Stromal cell of bone marrow (primary cell): ENCODE measurements around the gene BTNL8.

Source experiments
- DNase-seq: peaks from one replicate; pipeline ENCODE4 v3.0.0-alpha.2; 2012; ENCODE audit warnings: low read depth

Gene BTNL8

GRCh38 chr5:180959661-180960060 lies 60.7 kb downstream of the BTNL8 start:
- no peak for DNase-seq

DNA sequence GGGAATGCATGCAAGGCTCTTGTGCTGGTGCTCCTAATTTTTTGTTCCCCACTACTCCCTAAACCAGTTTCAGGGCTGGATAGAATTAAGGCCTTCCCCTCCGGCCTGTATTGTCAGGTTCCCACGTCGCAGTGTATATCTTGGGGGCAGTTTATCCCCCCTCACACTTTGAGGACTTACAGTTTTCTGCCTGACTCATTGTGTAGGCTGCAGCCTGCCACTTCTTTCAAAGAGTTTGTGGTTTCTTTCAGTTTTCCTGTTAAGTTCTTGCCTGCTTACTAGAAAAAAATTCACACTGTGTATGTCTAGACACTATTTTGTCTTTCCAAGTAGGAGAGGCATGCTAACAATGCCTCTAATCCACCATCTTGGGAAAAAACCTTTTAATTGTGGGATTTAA lies 61.2 kb downstream of the BTNL8 start:
- DNase-seq = no peak

DNA sequence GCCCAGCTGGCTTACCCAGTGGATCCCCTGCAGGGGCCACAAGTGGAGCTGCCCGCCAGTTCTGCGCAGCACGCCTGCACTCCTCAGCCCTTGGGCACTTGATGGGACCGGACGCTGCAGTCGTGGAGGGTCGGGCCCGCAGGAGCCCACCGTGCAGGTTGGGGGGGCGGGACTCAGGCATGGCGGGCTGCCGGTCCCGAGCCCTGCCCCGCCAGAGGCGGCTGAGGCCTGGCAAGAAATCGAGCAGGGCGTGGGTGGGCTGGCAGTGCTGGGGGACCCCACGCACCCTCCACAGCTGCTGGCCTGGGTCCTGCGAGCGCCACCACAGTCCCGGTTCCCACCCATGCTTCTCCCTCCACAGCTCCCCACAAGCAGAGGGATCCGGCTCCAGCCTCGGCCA lies 70.4 kb downstream of the BTNL8 start:
- DNase-seq = no peak

- DNase-seq = no peak
Observed at GRCh38 chr5:180970336-180970735, 71.4 kb downstream of the BTNL8 start.

- no peak for DNase-seq
Observed at GRCh38 chr5:180970875-180971274, 71.9 kb downstream of the BTNL8 start.

- no peak for DNase-seq
Observed at GRCh38 chr5:180974612-180975315, 75.8 kb downstream of the BTNL8 start.

DNA sequence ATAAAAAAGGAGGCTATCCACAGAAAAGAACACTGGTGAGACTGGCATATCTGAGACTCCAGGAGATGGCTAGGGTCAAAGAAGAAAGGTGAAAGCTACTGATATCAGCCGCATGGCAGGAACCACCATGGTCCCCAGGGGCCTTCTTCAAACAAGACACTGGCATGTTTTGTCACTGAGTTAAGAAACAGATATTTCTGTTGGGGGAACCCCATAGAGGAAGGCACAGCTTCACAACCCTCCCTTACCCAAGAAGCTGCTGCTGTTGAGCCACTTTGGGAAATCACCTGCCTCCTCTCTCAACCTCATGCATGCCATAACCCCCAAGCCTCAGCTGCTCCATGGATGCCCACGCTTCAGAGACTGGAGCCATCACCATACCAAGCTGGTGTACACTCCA lies 76.4 kb downstream of the BTNL8 start:
- DNase-seq = no peak

- no peak for DNase-seq
Observed at GRCh38 chr5:180976518-180976917, 77.6 kb downstream of the BTNL8 start.

- no peak for DNase-seq
Observed at GRCh38 chr5:180977852-180978251, 78.9 kb downstream of the BTNL8 start.

DNA sequence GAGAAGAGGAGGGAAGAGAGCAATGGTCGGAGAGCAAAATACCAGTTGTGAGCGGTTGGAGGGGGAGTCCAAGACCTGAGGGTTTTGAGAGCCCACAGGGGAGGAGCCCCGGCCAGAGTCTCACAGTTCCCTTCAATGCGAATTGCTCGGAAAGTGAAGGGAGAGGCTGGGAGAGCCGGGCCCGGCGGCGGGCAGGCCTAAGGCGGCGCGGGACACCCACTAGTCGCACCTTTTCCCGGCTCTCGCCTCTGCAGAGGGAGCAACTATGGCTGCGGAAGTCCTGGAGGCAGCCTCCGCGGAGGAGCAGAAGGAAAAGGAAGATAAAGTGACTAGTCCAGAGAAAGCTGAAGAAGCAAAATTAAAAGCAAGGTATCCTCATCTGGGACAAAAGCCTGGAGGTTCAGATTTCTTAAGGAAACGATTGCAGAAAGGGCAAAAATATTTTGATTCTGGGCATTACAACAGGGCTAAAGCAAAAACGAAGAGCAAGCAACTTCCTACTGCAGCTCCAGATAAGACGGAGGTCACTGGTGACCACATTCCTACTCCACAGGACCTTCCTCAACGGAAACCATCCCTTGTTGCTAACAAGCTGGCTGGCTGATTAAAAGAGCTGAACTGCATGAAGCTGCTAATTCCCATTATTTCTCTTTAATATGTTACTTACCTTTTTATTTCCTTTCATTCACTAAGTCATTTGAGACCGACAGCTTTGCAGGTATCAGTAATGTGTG lies 83.2 kb downstream of the BTNL8 start:
- no peak for DNase-seq

DNA sequence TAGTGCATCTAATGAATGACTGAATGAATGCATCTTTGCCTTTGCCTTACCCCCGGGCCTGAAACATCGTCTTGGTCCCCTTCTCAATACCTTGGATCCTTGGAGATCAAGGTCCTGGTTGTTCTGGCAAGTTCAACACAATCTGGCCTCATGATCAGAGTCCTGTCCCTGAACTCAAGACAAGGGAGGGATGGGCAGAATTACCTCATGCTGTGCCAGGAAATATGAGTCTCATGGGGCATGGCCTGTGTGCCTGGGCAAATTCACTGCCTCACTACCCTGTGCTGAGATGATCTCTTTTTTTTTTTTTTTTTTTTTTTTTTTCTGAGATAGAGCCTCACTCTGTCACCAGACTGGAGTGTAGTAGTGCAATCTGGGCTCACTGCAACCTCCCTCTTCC lies 89.1 kb downstream of the BTNL8 start:
- no peak for DNase-seq

DNA sequence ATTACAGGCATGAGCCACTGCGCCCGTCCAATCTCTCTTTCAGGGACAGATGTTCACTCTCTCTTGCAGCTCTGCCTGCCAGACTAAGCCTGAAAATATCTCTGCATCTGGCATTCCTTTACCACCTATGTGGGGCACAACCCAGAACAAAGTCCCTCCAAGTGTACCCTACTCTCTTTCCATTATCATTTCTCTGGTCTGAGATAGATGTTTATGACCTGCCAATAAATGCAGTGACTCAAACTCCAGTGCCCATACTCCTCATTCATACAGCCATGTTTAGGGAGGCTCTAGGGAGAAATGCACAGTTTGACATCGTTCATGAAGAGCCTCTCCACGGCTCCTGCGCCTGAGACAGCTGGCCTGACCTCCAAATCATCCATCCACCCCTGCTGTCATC lies 89.6 kb downstream of the BTNL8 start, which contains the start of gene BTNL3:
Gene BTNL3 (plus strand): TSS at position 255 of the 400 bp plus-strand sequence. CDS start 183 bp downstream, outside the sequence.
- DNase-seq = no peak

- DNase-seq = no peak
Observed at GRCh38 chr5:180990086-180990881, 91.3 kb downstream of the BTNL8 start.

DNA sequence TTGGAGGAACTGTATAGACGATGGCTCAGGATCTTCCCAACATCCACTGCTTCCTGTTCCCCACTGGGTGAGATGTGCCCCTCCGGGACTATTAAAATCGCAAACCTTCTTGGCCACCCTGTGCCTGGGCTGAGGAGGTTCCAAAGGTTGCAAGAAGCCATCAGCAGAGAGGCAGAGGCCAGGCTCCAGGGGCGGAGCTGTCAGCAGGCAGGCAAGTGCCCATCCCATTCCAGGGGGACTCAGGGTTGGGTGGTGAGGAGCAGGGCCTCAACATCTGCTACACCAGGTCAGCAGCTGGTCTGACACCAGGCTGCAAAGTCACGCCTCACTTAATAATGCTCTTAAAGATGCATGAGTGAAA lies 91.9 kb downstream of the BTNL8 start:
- DNase-seq = no peak
